AG04450 (cell line): ENCODE measurements around the gene RANBP17. TPM values are rescaled to one million over a fixed set of nuclear protein-coding genes. Genes with fewer than 3 reads are reported as not detected.

Experiments used
- CTCF ChIA-PET: fragments of 300-600, 350-600 bp; formaldehyde crosslinking; extraction: SDS; loops from one replicate; lab custom pipeline; 2022; ENCODE audit warnings: antibody characterized with exemption, inconsistent platforms; lab: Charles Lee
- POLR2A ChIA-PET: fragments of 350-600 bp; formaldehyde crosslinking; extraction: SDS; loops from one replicate; lab custom pipeline; 2021; ENCODE audit warnings: antibody characterized with exemption, inconsistent platforms; lab: Yijun Ruan, JAX
- DNase-seq: peaks from one replicate; pipeline ENCODE4 v3.0.0-alpha.2; 2011; ENCODE audit warnings: low read depth, low spot score
- H3K27ac ChIP-seq: one replicate; pipeline ENCODE4 v1.5.1; 2012; ENCODE audit warnings: low read depth, low read length, control low read depth
- H3K27me3 ChIP-seq: one replicate; pipeline ENCODE4 v1.6.0; 2012; ENCODE audit warnings: low read length; ENCODE audit not compliant: control insufficient read depth, insufficient read depth
- H3K4me3 ChIP-seq: 2 replicates; pipeline ENCODE4 v1.5.1; 2011; ENCODE audit warnings: mild to moderate bottlenecking, low read depth, low read length, control low read depth
- H3K9me3 ChIP-seq: 2 replicates; pipeline ENCODE4 v1.5.1; 2012; ENCODE audit warnings: low read length; ENCODE audit not compliant: control insufficient read depth, insufficient read depth
- polyA plus RNA-seq: library from polyadenylated mRNA; depleted of rRNA; stranded (reverse); fragments of >200 nt; gene quantifications from 2 replicates; pipeline ENCODE4 v1.2.3, GENCODE V29; 2011
- TF ChIP-seq, protein P1 (sequence below): IDR thresholded peaks from 2 replicates; pipeline ENCODE4 v1.5.1; 2011; ENCODE audit warnings: low read depth, low read length, control low read depth, inconsistent platforms

The RANBP17 gene
- polyA plus RNA-seq, 1 experiment = 11.6 TPM

- CTCF ChIA-PET = no interaction called here
- no peak overlapping the region for H3K27ac ChIP-seq
- H3K9me3 ChIP-seq = no peaks in the 10 kb centered on the region
- no peak for DNase-seq
- H3K27me3 ChIP-seq = no peaks in the 10 kb centered on the region
- H3K4me3 ChIP-seq = no peak overlapping the region
- POLR2A ChIA-PET = no interaction called here
- TF ChIP-seq, protein P1, sequence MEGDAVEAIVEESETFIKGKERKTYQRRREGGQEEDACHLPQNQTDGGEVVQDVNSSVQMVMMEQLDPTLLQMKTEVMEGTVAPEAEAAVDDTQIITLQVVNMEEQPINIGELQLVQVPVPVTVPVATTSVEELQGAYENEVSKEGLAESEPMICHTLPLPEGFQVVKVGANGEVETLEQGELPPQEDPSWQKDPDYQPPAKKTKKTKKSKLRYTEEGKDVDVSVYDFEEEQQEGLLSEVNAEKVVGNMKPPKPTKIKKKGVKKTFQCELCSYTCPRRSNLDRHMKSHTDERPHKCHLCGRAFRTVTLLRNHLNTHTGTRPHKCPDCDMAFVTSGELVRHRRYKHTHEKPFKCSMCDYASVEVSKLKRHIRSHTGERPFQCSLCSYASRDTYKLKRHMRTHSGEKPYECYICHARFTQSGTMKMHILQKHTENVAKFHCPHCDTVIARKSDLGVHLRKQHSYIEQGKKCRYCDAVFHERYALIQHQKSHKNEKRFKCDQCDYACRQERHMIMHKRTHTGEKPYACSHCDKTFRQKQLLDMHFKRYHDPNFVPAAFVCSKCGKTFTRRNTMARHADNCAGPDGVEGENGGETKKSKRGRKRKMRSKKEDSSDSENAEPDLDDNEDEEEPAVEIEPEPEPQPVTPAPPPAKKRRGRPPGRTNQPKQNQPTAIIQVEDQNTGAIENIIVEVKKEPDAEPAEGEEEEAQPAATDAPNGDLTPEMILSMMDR = no peak
Measured at GRCh38 chr5:171102877-171103610, 241.2 kb downstream of the RANBP17 start.

GRCh38 chr5:171107669-171108068 lies 245.9 kb downstream of the RANBP17 start:
- ChIA-PET POLR2A (no interaction called here), CTCF (no interaction called here)
- DNase-seq = no peak
- no peak overlapping the region for H3K4me3 ChIP-seq
- H3K9me3 ChIP-seq = no peaks in the 10 kb centered on the region
- TF ChIP-seq, protein P1 = no peak
- no peaks in the 10 kb centered on the region for H3K27me3 ChIP-seq
- H3K27ac ChIP-seq = no peak overlapping the region

- DNase-seq = no peak
- CTCF ChIA-PET = no interaction called here
- POLR2A ChIA-PET = no interaction called here
Measured at GRCh38 chr5:171115519-171115918, 253.7 kb downstream of the RANBP17 start.

GRCh38 chr5:171116719-171117118 lies 254.9 kb downstream of the RANBP17 start:
- Histone ChIP-seq H3K4me3 (no peak overlapping the region), H3K27me3 (no peaks in the 10 kb centered on the region), H3K27ac (no peak overlapping the region), H3K9me3 (no peaks in the 10 kb centered on the region)
- ChIA-PET POLR2A (no interaction called here), CTCF (no interaction called here)
- no peak for DNase-seq
- TF ChIP-seq, protein P1 = no peak

More at GRCh38 chr5:171115519-171115918, 253.7 kb downstream of the RANBP17 start:
- TF ChIP-seq, protein P1 = no peak
- no peak overlapping the region for H3K4me3 ChIP-seq
- no peaks in the 10 kb centered on the region for H3K27me3 ChIP-seq
- H3K9me3 ChIP-seq = no peaks in the 10 kb centered on the region
- H3K27ac ChIP-seq = no peak overlapping the region

DNA sequence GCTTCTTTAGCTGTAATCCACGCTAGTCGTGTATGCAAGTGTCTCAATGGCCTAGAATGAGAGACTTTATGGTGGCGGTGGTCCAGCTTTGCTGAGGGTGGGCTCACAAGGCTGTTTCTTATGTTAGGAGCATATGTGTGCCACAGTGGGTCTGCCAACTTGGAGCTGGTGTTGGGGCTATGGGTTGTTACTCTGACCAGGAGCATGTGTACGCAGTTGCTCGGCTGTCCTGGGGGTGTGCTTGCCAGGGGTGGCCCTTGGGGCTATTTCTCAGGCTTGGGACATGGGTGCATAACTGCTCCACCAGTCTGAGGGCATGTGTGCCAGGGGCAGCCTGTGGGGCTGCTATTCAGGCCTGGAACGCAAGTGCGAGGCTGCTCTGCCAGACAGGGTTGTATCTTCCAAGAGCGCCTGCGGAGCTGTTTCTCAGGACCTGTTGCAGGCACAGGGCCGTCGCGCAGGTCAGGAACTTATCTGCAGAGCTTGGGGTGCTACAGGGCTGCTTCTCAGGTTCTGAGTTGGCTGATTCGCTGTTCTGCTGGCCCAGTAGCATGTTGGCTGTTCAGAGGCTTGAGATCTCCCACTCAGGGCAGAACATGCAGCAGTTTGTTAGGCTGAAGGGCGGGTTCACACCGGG lies 259.3 kb downstream of the RANBP17 start:
- POLR2A ChIA-PET = no interaction called here
- Histone ChIP-seq H3K27me3 (no peaks in the 10 kb centered on the region), H3K27ac (no peak overlapping the region), H3K9me3 (no peaks in the 10 kb centered on the region), H3K4me3 (no peak overlapping the region)
- TF ChIP-seq, protein P1 = no peak
- CTCF ChIA-PET = interaction anchor here (0.9 kb wide), 1 partner anchor 31 kb away, joined by 3 read pairs; no protein-coding TSS in a partner anchor
- no peak for DNase-seq
